Left hindlimb (tissue), 1 donor: Measurements from ENCODE around the gene GPLD1.

Source experiments
- DNase-seq: peaks from one replicate; pipeline ENCODE4 v3.0.0-alpha.2; 2018

Gene GPLD1

DNA sequence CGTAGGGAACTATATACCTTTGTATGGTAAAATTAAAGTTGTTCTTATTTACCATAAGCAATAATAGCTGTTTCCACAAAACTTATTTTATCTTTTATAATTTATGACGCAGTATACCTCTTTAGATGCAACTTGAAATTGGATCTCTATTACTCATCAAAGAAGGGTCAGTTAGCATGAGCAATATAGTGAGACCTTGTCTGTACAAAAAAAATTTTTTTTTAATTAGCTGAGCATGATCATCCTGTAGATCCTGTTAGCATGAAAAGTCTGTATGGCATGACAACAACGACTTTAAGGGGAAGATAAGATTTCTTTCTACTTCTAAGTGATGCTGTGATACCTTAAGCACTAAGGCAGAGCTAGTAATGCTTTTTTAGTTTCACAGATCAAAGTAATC lies 11.3 kb upstream of the GPLD1 start:
- DNase-seq: no peak

DNA sequence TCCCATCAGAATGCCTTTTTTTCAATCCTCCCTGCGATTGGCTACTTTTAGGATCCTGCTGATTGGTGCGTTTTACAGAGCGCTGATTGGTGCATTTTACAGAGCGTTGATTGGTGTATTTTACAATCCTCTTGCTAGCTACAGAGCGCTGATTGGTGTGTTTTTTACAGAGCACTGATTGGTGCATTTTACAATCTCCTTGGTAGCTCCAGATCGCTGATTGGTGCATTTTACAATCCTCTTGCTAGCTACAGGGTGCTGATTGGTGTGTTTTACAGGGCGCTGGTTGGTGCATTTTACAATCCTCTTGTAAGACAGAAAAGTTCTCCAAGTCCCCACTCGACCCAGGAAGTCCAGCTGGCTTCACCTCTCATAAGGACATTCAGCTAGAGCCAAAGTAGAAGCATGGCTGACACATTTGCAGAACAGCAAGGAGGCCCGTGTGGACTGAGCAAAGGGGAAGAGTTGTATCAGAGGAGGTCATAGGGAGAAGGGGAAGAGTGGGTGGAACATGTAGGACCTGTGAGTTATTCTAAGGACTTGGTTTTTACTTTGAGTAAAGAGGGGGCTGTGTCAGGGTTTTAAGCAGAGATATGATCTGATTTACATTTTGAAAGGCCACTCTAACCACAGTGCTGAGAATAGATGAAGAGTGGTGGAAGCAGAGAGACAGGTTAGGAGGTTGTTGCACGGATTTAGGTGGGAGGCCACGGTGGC lies 8.0 kb upstream of the GPLD1 start:
- DNase-seq: no peak

DNA sequence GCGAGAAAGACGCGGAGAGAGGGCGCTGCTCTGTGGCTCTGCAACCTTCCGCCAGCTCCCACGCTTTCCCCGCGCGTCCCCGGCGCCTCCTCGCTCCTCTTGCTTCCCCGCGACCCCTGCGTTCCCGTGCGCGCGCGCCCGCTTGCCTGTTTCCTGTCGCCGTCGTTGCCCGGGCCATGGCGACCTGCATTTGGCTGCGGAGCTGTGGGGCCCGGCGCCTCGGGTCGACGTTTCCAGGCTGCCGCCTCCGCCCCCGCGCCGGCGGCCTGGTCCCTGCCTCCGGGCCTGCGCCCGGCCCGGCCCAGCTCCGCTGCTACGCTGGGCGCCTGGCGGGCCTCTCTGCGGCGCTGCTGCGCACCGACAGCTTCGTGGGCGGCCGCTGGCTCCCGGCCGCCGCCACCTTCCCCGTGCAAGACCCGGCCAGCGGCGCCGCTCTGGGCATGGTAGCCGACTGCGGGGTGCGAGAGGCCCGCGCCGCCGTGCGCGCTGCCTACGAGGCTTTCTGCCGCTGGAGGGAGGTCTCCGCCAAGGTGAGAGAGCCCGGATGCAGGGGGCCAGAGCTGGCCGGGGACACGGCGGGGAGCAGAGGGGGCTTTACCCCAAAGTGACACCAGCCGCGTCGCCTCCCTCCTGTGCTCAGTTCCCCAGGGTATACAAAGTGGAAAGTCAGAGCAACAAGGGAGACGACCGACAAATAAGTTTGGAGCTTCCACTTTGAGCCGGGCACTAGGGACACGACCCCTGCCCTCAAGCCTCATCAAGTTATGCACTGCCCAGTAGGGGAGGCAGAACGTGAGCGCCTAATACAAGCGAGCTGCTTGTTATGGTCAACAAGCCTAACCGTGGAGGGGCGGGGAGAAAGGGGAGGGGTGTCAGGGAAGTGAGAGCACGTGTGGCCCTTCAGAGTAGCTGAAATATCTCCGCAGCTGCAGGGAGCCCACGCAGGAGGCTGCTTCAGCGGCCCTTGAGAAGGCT lies 5.7 kb upstream of the GPLD1 start, which contains the start of gene ALDH5A1:
TSS of gene ALDH5A1 (plus strand) at position 149 of the 975 bp plus-strand sequence. CDS start at position 177, 28 bp downstream.
- peak; percentile 83 for DNase-seq

DNA sequence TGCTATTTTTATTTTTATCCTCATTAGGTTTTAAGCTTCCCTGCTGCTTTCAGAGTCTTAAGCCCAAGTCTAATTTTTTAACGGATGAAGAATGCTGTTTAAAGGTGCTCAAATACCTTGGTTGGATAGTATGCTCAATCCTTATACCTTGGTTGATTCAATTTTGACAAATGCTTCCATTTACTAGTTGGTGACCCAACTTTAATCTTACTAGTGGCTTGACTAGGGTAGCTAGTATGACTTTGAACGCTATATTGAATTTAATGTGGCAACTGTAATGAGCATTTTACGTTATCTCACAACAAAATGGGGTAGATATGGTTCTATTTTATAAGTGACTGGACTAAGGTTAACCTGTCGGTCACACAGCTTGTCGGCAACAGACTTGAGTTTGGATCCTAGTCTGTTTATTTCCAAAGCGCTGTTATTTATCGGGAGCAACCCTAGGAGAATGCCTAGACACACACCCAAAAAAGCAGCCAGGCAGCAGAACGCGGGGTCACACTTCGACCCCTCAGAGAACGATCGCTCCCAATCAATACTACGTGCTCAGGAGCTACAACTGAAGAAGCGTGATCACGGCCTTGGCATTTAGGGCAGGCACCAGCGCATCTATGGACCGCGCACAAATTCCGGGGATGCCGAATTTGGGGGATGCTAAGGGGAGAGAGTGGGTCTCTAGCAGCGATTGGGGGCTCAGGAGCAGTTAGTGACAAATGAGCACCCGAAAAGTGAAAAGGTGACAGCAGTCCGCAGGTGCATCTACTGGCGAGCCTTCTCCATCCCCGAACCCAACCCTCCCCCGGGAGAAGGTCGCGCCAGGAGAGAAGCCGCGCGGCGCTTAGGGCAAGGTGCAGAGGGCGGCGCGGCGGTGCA lies 4.8 kb upstream of the GPLD1 start:
- DNase-seq: no peak

DNA sequence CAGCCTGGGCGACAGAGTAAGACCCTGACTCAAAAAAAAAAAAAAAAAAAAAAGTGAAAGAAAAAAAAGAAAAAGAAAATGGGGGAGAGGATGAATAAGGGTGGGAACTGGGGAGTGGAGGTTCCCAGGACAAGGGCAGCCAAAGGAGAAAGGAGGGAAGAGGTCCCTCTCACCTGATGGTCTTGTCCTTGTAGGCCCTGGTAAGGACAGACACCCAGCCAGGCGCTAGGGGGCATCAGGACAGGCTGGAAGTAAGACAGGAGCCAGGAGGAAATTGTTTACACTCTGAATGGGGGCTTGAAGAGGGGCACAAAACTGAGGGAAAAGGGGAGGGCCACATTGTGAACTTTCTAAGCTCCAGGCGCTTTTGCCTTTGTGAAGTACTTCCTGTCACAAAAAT lies 3.1 kb upstream of the GPLD1 start:
- no peak for DNase-seq

DNA sequence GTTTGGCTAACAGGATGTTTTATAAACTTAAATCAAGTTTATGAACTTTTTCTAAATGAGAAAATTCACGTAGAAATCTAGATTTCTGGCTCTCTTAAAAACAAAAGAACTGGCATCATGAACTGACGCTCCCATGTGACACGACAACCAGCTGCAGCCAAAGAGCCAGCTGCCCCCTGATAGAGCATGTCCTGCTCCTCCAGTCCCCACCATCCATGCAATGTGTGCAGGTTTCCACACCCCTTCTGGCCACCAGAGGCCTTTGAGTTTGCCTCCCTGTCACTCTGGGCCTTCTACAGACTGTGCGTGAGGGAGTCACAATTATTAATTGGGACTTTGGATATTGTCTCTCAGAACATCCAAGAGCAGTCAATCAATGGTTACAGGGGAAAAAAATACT lies 1.6 kb upstream of the GPLD1 start:
- DNase-seq: no peak

DNA sequence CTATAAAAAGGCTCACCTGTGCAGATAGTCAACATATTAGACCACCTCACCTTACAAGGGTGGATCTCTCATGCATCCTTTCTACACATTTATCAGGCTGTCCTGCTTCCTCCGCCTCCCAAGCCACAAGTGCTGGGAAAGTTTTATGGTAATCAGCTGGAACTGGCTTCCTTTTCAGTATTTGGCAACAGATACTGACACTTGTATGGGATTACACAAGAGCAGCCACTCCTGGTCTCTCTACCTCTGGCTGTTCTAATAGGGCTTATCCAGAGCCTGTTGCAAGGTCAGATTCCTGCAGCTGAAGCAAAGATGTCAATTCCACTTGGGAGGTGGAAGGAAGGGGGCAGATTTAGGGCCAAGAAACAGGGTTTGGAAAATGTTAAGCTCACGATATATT lies 503 bp upstream of the GPLD1 start:
- DNase-seq: no peak

DNA sequence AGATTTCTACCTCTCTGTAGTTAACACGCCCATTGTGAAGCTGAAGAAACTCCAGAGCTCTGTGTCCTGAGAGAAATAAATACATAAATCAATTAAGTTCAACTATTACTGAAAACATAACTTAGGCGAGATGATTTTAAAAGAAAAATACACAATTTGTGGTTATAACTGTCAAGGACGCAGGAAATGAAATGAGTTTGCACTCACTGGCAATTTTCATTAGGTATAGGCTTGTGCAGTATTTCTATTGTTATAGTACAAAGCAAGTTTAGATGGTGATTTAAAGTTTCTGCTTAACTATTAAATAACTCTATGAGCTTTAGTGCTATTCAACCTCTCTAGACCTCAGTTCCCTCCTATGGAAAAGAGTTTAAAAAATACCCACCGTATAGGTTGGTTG lies 3.3 kb downstream of the GPLD1 start:
- DNase-seq: no peak

DNA sequence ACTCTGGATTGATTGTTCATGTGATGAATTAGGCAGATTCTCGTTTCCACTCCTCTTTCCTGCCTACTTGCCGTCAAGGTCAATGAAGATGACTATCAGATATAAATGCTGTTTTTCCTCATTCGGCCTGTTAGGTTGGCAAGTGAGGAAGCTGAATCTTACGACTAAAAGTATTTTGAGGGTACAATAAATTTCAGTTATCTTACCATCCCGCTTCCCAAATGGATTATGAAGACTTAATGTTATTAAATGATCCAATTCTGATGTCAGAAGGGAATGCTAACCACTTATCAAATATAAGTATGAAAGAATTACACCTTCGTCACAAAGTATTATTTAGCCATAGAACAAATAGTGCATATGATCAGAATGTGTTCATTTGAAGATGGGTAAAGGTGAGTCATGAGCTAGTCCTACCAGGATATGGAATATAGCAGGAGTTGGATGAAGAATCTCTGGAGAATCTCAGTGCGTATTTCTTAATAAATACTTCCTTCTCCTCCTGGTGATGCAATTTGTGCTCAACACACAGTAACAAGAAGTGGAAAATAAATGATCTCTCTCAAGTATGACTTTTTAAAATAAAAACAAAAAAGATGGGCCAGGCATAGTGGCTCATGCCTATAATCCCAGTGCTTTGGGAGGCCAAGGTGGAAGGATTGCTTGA lies 4.6 kb downstream of the GPLD1 start:
- DNase-seq: no peak

DNA sequence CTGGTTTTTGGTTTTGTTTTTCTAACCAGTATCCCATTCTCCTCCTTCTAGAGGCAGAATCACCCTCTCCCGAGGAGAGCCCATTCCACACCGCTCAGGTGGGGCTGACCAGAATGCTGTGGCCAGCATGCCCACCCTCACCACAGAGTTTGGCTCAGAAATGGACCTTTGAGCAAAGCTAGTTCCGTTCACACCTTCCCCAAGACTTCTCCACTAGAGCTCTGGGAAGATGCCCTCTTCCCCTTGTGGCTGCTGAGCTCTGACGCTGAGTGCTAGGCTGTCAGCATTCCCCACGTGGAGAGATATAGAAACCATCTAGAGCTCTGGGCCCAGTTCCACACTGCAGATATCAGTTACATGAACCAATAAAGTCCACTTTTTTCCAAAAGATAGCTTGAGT lies 7.9 kb downstream of the GPLD1 start:
- no peak for DNase-seq

DNA sequence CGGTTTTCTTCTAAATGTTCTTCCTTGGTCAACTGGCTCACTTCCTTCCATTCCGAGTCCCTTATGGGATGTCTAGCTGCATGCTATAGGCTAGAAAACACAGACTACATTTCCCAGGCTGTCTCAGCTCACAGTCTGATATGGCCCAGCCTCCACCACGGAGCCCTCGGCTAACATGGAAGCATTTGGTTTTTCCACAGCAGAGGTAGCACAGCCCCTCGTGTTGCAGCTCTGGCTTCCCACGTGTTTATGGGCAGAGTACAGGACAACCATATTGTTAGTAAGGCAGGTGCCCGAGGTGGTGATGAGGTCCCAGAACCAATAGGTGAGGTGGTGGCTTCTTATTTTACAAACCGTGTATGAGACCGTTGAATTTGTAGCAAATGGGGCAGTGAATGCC lies 8.7 kb downstream of the GPLD1 start:
- no peak for DNase-seq

DNA sequence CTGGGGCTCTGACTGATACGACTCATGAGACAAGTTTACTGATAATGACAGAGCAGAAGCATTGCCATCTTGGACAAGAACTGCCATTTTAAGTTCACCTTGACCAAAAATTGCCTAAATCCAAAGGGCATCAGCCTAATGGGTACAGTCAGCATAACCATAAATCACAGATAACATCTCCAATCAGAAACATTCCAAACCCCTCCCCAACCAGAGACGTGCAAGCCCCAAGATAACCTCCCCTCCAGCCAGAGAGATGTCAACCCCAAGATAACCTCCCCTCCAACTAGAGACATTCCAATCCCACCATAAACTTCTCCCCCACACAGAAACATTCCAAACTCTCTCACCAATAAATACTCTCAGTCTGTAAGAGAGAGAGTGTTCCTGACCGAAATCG lies 10.5 kb downstream of the GPLD1 start:
- DNase-seq: no peak

DNA sequence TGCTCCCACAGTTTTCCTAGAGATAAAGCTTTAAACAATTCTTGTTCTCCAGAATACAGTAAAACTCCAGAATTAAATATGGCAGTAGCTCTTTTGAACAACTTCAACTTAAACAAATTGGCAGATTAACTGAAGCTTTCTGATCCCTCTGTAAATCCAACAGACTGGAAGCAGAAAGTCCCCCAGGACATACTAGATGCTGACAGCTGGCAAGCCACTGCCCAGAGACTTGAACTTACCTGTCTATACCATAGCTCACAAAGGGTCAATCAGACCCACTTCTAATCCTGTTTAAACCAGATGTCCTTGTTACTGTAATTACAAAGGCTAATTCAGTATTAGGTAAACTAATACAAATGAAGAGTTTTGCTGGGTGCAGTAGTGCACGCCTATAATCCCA lies 12.3 kb downstream of the GPLD1 start:
- no peak for DNase-seq

DNA sequence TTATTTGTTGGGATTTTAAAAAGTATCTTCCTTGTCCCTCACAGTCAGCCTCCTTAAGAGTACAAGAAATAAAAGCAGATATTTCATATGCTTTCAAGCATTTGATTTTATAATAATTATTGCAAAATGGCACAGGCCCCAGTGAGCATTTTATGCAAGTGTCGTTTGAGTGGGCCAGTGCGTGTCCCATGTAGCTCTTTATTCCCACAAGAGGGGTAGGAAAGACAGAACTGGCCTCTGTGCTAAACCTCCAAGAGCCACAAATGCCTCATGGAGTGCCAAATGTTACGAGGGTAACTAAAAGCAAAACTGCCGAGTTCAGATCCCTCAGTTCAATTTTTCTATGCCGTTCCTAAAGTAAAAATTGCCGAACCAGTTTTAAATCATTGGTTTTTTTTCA lies 12.7 kb downstream of the GPLD1 start:
- no peak for DNase-seq

DNA sequence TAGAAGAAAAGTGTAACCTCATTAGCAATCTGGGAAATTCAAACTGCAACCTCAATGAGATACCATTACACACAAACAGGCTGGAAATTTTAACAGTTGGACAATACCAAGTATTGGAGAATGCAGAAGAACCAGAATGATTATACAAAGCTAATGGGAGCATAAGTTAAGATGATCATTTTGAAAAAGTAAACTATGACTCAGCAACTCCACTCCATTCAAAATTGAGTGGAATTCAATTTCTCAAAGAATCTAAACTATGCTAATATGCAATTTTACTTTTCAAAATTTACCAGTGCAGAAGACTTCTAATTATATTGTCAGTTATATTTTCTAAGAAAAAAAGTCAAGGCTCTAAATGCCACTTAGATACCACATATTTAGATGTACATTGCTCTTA lies 17.2 kb downstream of the GPLD1 start:
- DNase-seq: no peak

DNA sequence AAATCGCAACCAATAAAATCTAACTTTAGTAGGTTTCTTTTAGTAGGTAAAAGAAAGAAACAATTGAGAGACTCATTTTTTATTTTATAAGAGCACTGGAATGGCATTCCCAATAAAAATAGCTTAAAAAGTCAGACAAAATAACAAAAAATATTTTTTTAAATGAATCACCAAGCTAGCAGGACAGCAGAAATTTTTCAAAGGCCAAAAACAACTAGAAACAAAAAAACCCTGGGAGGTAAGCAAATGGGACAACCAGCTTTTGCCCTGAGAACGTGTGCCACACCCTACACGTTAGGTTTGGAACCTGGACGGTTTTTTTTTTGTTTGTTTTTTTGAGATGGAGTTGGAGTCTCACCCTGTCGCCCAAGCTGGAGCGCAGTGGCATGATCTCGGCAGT lies 19.6 kb downstream of the GPLD1 start:
- DNase-seq: no peak

DNA sequence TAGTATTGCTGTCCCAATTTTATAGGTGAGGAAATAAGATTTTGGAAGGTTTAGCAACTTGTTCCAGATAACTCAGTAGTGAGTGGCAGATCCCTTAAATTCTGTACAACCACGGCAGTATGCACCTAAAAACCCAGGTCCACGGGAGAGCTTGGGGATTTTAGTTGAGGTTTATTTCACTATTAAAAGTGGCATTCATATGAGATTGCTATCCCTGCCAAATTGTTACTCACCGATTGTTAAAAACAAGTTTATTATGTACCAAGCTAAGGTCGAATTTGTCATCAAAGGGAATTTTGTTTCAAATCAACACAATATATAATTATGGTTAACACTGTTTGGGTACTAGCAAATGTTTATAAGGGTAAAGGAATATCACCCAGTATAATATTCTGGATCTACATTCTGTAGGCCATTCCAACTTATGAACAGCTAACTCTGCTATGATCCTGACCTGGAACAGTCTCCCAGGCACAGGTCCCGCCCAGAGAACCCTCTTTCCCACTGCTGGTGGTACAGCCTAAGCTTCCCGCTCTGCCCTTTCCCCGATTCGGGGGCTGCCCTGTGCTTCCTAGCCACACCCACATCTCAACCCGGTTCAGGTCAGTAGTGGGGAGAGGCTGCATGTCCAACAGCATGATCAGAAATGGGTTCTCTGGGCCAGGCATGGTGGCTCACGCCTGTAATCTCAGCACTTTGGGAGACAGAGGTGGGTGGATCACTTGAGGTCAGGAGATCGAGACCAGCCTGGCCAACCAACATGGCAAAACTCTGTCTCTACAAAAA lies 24.9 kb downstream of the GPLD1 start:
- no peak for DNase-seq

DNA sequence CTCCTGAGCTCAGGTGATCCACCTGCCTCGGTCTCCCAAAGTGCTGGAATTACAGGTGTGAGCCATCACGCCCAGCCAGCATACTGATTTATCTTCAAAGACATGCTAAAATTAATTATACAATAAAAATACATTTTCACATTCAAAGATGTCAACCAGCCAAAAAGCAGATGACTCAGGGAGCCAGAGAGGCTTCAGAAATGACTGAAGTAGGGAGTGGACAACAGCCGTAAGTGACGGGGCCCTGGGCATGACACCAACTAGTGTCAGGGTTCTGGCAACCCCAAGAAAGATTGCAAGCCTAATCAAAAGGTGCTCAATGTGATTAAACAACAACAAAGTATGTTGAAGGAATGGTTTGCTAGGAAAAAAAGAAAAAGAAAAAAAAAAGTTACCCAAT lies 28.4 kb downstream of the GPLD1 start:
- no peak for DNase-seq

DNA sequence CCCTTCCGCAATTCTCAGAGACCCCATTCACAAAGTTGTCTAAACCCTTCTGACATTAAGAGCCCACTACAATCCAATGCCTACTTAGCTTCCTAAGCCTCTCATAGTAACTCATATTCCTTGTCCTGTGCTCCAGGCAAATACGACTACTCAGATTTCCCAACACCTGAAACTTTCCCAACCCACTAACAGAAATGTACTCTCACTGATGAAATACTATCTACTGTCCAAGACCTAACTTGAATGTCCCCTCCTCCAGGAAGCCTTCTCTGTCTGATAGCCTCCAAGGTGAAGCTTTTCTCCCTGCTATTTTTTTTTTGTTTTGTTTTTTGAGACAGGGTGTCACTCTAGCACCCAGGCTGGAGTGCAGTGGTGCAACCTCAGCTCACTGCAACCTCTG lies 30.4 kb downstream of the GPLD1 start:
- DNase-seq: no peak

DNA sequence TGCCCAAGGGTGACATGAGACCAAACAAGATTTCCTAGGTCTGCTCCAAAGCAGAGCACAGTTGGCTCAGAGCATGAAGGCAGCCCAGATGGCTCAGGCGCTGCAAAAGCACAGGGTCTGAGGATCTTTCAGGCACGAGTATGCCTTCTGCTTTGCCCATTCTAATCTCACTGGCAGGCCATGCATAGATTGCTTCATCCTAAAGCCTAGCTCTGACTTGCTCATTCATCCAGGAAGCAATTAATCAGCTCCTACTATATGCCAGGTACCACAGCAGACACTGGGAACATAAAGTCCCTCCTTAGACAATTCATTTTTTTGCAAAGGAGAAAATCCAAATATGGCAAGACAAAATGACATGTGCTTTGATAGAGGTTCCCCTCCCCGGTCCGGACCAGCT lies 31.2 kb downstream of the GPLD1 start:
- DNase-seq: no peak

DNA sequence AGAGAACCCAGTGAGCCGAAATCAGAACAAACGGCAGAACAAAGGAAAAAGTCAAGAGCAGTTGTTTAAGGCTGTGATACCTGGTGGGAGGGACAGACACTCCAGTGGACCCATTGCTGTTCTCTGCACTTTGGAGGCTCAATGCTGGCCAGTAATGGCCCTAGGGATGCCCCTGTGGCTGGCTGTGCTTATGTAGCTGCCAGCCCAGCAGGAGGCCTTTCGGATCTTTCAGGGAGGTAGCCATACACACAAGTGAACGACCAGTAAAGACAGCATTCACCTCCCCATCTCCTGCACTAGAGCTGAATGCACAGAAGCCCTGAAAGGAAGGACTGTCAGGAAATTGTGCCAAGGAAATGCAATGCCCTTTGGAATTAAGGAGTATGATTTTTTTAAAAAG lies 34.3 kb downstream of the GPLD1 start:
- no peak for DNase-seq

DNA sequence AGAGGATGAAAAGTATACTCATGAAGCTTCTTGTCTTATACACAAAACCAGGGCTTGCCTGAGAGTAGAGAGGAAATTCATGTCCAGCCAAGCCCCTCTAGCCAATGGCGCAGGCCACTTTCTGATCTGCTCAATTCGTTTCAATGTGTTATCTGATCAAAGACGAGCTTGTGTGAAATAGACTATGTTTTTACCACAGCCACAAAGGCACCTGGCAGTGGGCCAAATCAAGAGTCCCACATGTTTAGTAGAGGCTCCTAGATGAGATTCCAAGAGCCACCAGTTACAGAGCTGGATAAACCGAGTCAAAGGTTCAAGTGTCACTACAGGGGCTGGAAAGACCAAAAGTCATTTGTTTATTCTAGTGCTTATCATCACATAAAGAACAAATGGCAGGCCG lies 34.9 kb downstream of the GPLD1 start:
- DNase-seq: no peak
